ENCODE results near the gene NUDT1. TPM values are rescaled to one million over a fixed set of nuclear protein-coding genes. Genes with fewer than 3 reads are reported as not detected.
"Not testable (repeated sequence)": the region's sequence is repeated elsewhere in the genome, so short reads cannot be mapped to it uniquely, and the experiment has no call there.

NUDT1 gene
- polyA plus RNA-seq, 10 donors, result 11.9 to 33.6 (median 19.9) TPM

DNA sequence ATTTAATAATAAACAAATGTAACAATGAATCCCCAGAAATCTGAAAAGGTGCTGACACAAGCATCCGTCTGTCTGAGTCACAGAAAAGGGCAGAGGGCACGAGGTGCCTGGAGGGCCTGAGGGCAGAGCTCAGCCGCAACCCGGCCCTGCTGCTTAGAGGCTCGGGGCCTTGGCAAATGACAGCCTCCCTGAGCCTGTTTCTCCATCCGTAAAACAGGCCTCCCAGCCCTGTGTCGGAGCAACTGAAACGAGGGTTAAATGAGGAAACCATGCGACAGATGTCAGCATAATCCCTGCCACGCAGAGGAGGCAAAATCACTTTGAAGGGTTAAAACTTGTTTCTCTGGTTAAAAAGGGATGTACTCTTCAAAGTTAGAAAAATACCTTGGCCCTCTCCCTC lies 24.9 kb downstream of the NUDT1 start:
- no peak for DNase-seq

DNA sequence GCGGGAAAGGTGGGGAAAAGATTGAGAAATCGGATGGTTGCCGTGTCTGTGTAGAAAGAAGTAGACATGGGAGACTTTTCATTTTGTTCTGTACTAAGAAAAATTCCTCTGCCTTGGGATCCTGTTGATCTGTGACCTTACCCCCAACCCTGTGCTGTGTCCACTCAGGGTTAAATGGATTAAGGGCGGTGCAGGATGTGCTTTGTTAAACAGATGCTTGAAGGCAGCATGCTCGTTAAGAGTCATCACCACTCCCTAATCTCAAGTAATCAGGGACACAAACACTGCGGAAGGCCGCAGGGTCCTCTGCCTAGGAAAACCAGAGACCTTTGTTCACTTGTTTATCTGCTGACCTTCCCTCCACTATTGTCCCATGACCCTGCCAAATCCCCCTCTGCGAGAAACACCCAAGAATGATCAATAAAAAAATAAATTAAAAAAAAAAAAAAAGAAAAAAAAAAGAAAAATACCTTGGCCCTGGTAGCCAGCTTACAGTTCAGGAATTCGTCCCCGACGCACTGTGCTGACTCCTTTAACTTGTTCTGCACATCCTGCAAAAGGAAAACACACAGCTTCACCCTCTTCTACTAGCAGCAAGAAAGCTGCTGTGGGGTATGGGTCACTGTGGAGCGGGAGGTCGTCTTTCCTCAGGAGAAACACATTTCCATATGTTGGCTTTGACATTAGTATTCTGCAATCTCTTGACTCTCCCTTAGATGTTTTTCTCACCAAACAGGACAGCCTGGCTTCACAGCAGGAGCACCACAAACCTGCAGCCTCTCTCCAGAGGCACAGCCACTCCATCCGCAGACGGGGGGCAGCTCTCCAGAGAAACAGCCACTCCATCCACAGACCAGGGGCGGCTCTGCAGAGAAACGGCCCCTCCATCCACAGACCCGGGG lies 27.3 kb downstream of the NUDT1 start:
- DNase-seq, result not testable (repeated sequence)

GRCh38 chr7:2269991-2270460 lies 28.0 kb downstream of the NUDT1 start:
- DNase-seq, result no peak

DNA sequence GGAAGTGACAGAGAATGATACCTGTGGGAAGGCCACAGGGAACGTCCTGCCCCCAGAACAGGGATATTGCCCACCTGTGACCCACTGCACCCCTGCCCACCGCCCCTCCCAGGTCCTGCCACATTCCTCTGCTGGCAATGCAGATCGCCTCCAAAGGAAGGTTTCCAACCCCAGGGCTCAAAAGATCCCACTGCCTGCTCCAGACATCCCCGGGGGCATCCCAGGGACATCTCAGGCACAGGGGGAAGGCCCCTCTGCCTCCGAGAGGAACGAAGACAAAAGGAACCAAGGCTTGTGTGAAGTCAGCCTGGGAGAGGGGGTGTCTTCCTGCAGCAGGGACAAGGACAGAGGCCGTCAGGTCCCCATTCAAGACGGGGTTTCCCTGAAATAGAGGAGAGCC lies 28.5 kb downstream of the NUDT1 start:
- DNase-seq, result no peak

DNA sequence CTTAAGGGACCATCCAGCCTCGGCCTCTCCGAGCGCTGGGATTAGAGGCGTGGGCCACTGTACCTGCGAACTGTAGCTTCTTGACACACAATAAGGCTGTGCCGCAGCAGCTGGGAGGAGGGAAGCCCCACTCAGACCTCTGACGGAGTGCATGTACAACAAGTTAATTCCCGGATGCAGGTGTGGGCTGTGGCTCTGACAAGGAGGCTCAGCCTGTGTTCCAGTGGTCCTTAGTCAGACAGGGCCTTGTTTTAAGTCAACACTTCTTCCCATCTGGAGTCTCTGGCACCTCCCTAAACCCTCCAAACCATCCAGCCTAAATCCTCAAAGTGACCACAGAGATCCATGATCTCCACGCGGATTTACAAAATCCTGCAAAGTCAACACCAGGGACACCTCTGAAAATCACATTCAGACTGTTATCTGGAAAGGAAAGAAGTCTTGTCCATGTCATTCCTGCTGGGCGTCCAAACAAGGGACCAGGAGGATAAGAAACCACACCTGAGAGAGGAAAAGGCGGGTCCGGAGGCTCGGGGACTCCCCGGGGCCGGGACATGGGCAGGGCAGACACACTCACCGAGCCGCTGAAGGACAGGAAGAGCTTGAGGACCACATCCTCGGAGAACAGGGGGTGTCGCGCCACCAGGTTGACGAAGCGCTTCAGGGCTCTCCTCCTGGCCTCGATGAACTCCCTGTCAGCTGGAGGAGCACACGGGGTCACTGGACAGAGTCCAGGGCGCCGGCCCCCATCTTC lies 29.4 kb downstream of the NUDT1 start:
- DNase-seq, result no peak

DNA sequence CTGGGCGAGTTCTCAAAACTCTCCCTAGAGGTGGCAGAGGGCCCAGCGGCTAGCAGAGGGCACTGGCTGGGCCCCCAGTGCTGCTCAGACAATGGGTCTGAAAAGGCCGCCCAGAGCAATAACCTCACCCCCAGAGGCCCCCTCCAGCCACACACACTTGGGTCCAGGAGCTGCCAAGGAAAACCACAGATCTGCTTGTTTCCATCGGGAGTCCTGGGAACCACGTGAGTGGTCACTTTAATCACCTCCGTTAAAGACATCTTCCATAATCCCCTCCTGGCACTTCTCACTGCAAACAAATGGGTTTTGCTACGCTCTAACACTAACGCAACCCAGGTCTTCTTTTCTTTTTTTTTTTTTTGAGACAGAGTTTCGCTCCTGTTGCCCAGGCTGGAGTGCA lies 30.0 kb downstream of the NUDT1 start:
- DNase-seq, result no peak

- no peak for DNase-seq
Measured at GRCh38 chr7:2273866-2274265, 31.8 kb downstream of the NUDT1 start.

DNA sequence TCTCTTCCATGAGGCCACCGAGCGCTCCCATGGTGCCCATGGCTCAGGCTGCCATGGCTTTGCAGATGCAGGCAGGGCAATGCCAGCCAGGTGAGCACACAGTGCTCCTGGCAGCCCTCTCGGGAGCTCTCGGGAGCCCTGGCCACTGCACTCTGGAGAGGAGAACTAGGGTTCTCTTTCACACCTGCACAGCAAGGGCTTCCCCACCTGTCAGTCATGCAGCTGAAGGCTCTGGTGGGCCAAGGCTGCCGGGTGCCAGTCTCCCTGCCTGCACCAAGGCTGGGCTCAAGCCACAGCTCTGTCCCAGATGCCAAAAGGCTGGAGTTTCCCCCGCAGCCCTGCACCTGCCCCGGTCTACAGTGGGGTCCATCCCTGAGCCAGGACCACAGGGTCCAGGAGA lies 32.6 kb downstream of the NUDT1 start:
- no peak for DNase-seq

- DNase-seq, result no peak
Measured at GRCh38 chr7:2275101-2275500, 33.1 kb downstream of the NUDT1 start.

DNA sequence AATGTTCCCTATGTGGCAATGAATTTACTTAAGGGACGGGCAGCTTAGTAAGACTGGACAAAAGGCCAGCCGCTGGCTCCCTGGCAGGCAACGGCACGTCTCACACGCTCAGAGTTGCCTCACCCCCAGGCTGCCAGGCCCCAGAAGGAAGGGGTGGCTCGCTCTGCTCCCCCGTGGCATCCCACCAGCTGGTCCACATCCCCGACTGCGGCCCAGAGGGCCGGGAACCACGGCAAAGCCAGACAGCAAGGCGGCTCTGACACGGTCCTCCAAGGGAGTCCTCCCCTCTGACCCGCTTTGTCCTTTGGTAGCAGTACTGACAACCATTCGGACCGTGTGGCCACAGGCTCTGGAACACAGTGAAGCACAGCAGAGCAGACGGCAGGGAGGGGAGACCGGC lies 34.1 kb downstream of the NUDT1 start:
- DNase-seq, result no peak

- DNase-seq, result no peak
Measured at GRCh38 chr7:2278026-2278425, 36.0 kb downstream of the NUDT1 start.

GRCh38 chr7:2279896-2280295 lies 37.9 kb downstream of the NUDT1 start:
- DNase-seq, result peak; percentile 80 to 92 (median 80)

- no peak for DNase-seq
Measured at GRCh38 chr7:2280424-2280823, 38.4 kb downstream of the NUDT1 start.

DNA sequence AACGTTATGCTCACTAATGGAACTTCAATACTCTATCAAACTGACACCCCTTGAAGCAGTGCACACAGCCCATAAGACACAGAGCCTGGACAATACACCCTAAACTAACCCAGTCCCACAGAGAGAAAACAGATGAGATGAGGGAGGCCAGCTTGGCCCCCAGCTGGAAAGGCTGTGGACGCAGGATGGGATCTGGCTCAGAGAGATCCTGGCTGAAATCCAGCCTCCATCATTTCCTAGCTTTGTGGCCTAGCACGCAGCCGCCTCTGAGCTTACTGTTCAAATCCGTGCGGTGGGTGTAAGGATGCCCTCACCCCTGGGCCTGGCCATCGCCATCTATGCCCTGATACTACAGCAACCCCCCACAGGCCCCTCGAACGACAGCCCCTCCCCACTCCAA lies 39.5 kb downstream of the NUDT1 start:
- peak; percentile 63 to 92 (median 86) for DNase-seq

GRCh38 chr7:2282185-2282751 lies 40.2 kb downstream of the NUDT1 start:
- no peak for DNase-seq

DNA sequence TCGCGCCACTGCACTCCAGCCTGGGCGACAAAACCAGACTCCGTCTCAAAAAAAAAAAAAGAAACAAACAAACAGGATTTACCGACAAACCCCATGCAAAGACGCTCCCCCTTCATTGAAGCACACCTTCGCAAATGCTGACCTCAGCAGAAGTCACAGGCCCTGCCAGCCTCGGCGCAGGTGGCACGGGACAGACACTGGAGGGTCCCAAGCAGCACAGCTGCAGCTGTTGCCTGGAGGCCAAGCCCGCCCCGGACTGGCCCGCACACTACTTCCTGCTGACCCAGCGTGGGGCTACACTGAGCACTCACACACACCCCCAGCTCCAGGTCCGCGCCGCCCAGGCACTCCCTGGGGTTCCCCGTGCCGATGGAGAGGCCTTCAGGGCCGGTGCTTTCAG lies 41.0 kb downstream of the NUDT1 start:
- no peak for DNase-seq

GRCh38 chr7:2287745-2288144 lies 45.7 kb downstream of the NUDT1 start:
- no peak for DNase-seq

GRCh38 chr7:2288503-2288902 lies 46.5 kb downstream of the NUDT1 start:
- DNase-seq, result no peak

DNA sequence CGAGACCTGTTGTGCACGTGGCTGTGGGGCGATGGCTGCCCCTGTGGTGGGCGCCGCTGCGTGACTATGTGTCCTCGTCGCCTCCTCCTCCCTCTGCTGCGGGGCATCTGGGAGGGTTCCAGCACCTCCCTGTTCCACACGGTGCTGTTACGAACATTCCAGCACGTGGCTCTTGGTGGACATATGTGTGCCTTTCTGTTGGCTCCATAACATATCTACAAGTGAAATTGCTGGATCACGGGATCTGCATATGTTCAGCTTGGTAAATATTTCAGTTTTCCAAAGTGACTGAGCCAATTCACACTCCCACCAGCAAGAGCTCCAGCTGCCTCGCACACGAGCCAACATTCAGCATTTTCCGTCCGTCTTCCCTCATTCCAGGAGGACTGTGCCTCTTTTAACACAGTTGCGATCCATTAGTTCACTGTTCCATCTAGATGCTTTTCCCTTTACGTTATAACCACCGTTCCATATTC lies 47.1 kb downstream of the NUDT1 start:
- peak; percentile 84 to 96 (median 91) for DNase-seq

- DNase-seq, result no peak
Measured at GRCh38 chr7:2289621-2290020, 47.6 kb downstream of the NUDT1 start.

DNA sequence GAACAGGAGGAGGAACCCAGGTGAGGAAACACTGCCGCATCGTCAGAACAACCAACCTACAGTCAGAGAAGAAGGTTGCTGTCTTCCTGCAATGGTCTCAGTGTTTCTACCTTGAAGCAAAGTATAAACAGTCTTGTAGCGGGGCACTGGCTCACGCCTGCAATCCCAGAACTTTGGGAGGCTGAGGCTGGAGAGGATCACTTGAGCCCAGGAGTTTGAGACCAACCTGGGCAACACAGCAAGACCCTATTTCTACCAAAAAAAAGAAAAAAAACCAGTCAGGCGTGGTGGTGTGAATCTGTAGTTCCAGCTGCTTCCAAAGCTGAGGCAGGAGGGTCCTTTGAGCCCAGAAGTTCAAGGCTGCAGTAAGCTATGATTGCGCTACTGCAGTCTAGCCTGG lies 48.9 kb downstream of the NUDT1 start:
- DNase-seq, result no peak

DNA sequence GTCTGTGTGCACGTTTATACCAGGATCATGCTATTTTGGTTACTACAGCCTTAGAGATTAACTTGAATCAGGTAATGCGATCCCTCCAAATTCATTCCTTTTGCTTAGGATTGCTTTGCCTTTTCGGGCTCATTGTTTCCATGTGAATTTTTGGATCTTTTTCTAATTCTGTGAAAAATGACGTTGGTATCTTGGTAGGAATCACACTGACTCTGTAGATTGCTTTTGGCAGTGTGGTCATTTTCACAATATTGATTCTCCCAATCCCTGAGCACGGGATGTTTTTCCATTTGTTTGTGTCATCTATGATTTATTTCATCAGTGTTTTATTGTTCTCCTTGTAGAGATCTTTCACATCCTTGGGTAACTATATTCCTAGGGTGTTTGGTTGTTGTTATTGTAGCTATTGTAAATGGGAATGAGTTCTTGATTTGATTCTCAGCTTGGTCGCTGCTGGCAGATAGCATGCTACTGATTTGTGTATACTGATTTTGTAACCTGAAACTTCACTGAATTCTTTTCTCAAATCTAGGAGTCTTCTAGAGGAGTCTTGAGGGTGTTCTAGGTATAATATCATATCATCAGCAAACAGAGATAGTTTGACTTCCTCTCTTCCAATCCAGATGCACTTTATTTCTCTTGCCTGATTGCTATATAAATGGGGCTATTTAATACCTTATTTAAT lies 54.1 kb downstream of the NUDT1 start:
- no peak for DNase-seq
